OCI-LY7 (cell line): ENCODE data around the gene THOC7.

Source experiments
- EZH2phosphoT487 ChIP-seq: fragments of 200-600 bp; sonication (generic); IDR thresholded peaks from 2 replicates; pipeline ENCODE4 v1.6.1; 2018; ENCODE audit warnings: low read depth, borderline replicate concordance, mild to moderate bottlenecking, mixed run types, antibody characterized with exemption, low read length, moderate library complexity, mixed read lengths
- TF ChIP-seq, protein P1 (sequence below): fragments of 200-600 bp; sonication (generic); conservative IDR thresholded peaks from 2 replicates; pipeline ENCODE4 v1.5.1; 2014; ENCODE audit warnings: mild to moderate bottlenecking, antibody characterized with exemption, low read length, moderate library complexity, mixed read lengths

DNA sequence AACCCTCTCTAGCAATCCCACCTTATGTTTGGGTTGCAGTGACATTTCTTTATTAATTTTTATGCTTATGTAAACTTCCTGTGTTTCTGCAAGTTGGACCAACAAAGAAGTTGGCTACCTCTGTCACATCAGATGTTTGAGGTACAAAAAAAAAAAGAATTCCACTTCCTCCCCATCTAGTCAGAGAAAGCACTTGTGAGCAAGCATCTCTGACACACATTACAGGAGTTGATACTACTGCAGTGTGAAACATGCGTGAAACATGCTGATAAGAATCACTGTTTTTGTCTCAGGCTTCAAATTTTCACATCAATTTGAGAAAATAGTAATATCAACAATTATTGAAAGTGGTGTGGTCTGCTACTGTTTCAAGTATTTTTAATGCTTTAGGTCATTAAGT lies 47.3 kb upstream of the THOC7 start:
- TF ChIP-seq, protein P1, sequence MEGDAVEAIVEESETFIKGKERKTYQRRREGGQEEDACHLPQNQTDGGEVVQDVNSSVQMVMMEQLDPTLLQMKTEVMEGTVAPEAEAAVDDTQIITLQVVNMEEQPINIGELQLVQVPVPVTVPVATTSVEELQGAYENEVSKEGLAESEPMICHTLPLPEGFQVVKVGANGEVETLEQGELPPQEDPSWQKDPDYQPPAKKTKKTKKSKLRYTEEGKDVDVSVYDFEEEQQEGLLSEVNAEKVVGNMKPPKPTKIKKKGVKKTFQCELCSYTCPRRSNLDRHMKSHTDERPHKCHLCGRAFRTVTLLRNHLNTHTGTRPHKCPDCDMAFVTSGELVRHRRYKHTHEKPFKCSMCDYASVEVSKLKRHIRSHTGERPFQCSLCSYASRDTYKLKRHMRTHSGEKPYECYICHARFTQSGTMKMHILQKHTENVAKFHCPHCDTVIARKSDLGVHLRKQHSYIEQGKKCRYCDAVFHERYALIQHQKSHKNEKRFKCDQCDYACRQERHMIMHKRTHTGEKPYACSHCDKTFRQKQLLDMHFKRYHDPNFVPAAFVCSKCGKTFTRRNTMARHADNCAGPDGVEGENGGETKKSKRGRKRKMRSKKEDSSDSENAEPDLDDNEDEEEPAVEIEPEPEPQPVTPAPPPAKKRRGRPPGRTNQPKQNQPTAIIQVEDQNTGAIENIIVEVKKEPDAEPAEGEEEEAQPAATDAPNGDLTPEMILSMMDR, result no peak
- TF ChIP-seq EZH2phosphoT487, result no peak
